Stimulated activated naive CD8-positive, alpha-beta T cell treated with anti-CD3 and anti-CD28 coated beads, Interleukin-15, amount 100 ng/mL, for 72 hours (primary cell): ENCODE results near the gene INSM1.

ENCODE experiments used
- ATAC-seq: fragments of 150-1000 bp; cut with Tn5 transposase; 2 replicates; pipeline ENCODE4 v1.10.0; 2021; ENCODE audit warnings: mild to moderate bottlenecking, moderate library complexity
- DNase-seq, 2 donors: peaks; one replicate each; pipeline ENCODE4 v3.0.0; 2021 to 2022
- H3K27ac Mint-ChIP-seq, 2 donors: one replicate each; pipeline ENCODE4 v1.8.0; 2022; ENCODE audit warnings: mild to moderate bottlenecking in 2 of 2, mixed read lengths in 2 of 2, moderate library complexity in 2 of 2
- H3K27me3 Mint-ChIP-seq: one replicate; pipeline ENCODE4 v1.8.0; 2022; ENCODE audit warnings: mixed read lengths
- H3K4me1 Mint-ChIP-seq: one replicate; pipeline ENCODE4 v1.8.0; 2022; ENCODE audit warnings: mild to moderate bottlenecking, mixed read lengths
- H3K4me3 Mint-ChIP-seq, 2 donors: one replicate each; pipeline ENCODE4 v1.8.0; 2022; ENCODE audit warnings: mild to moderate bottlenecking in 2 of 2, mixed read lengths in 2 of 2, moderate library complexity in 1 of 2
- H3K9me3 Mint-ChIP-seq, 2 donors: one replicate each; pipeline ENCODE4 v1.8.0; 2022; ENCODE audit warnings: mixed read lengths in 2 of 2

Gene INSM1

GRCh38 chr20:20399531-20400500 lies 31.9 kb downstream of the INSM1 start:
- Mint-ChIP-seq H3K4me3 (no peak overlapping the region), H3K4me1 (no peaks in the 10 kb centered on the region), H3K9me3 (no peaks in the 10 kb centered on the region), H3K27me3 (no peaks in the 10 kb centered on the region), H3K27ac (no peak overlapping the region)
- no peak for DNase-seq
- ATAC-seq, result no peak

DNA sequence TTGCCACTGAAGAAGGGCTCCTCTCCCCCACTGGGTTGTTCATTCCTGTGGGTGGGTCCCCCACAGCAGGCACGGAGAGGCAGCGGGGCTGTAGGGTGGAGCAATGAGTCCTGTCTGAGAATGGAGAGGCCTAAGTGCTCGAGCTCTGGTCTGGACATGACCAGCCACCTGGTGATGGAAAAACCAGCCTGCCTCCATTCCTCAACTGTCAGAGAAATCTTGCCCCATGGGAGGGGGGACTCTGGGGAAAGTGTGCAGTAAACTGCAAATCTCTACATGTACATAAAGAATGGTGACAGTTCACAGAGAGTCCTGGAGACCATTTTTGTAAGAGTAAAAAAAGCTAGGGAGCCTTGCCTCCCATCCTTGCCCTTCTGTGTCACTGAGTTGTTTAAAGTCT lies 34.1 kb downstream of the INSM1 start:
- Mint-ChIP-seq H3K27ac (peak overlapping the region in 1 of 2 donors; percentile 5), H3K4me3 (no peak overlapping the region), H3K9me3 (no peaks in the 10 kb centered on the region), H3K27me3 (no peaks in the 10 kb centered on the region), H3K4me1 (no peaks in the 10 kb centered on the region)
- DNase-seq (no peak), ATAC-seq (no peak)

- H3K9me3 Mint-ChIP-seq, result no peaks in the 10 kb centered on the region
- H3K27ac Mint-ChIP-seq, result no peak overlapping the region
- ATAC-seq (no peak), DNase-seq (no peak)
- H3K4me3 Mint-ChIP-seq, result no peak overlapping the region
- no peaks in the 10 kb centered on the region for H3K4me1 Mint-ChIP-seq
- H3K27me3 Mint-ChIP-seq, result no peaks in the 10 kb centered on the region
Observed at GRCh38 chr20:20404633-20405032, 36.7 kb downstream of the INSM1 start.

- Mint-ChIP-seq H3K4me1 (no peaks in the 10 kb centered on the region), H3K27me3 (no peaks in the 10 kb centered on the region), H3K9me3 (no peaks in the 10 kb centered on the region), H3K27ac (peak overlapping the region in 1 of 2 donors; percentile 61), H3K4me3 (no peak overlapping the region)
- ATAC-seq (no peak), DNase-seq (no peak)
Observed at GRCh38 chr20:20405623-20406022, 37.7 kb downstream of the INSM1 start.

GRCh38 chr20:20406306-20406705 lies 38.4 kb downstream of the INSM1 start:
- Mint-ChIP-seq H3K4me3 (no peak overlapping the region), H3K27ac (peak overlapping the region in 1 of 2 donors; percentile 34), H3K27me3 (no peaks in the 10 kb centered on the region), H3K9me3 (no peaks in the 10 kb centered on the region), H3K4me1 (no peaks in the 10 kb centered on the region)
- DNase-seq (no peak), ATAC-seq (no peak)

GRCh38 chr20:20407891-20408805 lies 40.2 kb downstream of the INSM1 start:
- no peak for DNase-seq
- Mint-ChIP-seq H3K27ac (no peak overlapping the region), H3K4me1 (peaks cover 4% of the 10 kb centered on the region), H3K27me3 (no peaks in the 10 kb centered on the region), H3K9me3 (no peaks in the 10 kb centered on the region), H3K4me3 (no peak overlapping the region)
- ATAC-seq, result no peak

DNA sequence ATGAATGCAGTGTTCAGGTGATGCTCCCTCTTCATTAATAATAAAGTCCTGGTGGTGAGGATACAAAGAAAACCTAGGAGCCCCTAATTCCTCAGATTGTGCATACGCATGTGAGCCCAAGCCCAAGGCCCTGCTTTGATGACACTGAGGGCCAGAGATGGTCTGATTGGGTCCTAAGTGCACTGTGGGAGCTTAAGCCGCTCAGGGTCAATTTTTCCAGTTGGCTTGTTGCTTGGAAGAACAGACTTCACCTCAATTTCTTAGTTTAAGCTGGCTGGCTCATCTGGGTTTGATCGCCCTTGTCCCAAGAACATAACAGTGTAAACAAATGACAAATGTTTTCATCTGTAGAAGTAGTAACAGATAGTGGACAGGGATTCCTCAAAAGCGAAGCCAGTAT lies 41.4 kb downstream of the INSM1 start:
- H3K4me3 Mint-ChIP-seq, result no peak overlapping the region

DNA sequence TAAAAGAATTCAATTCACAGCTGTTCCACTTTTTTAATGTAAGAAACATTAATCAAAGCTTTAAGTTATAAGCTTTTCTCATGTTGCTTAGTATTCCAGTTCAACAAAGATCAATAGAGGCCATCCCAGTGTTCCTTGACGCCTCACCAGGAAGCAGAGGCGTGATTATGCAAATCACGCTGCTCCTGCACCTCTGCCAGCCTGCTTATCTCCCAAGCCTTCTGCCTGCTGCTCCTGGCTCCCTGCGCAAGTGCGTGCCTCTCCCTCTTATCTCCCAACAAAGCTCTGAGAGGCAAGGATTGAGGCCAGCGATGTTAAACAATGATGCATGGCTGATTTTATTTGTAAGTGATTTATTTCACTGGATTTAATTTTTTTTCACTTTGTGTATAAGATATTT lies 42.8 kb downstream of the INSM1 start:
- Mint-ChIP-seq H3K27ac (no peak overlapping the region), H3K4me1 (peaks cover 7% of the 10 kb centered on the region), H3K27me3 (no peaks in the 10 kb centered on the region), H3K4me3 (peak overlapping the region in 1 of 2 donors; percentile 9), H3K9me3 (no peaks in the 10 kb centered on the region)
- DNase-seq (no peak), ATAC-seq (no peak)

More for the DNA sequence above, 41.4 kb downstream of the INSM1 start:
- no peak for DNase-seq
- no peak for ATAC-seq
- Mint-ChIP-seq H3K27me3 (no peaks in the 10 kb centered on the region), H3K9me3 (no peaks in the 10 kb centered on the region), H3K27ac (no peak overlapping the region), H3K4me1 (peaks cover 7% of the 10 kb centered on the region)

DNA sequence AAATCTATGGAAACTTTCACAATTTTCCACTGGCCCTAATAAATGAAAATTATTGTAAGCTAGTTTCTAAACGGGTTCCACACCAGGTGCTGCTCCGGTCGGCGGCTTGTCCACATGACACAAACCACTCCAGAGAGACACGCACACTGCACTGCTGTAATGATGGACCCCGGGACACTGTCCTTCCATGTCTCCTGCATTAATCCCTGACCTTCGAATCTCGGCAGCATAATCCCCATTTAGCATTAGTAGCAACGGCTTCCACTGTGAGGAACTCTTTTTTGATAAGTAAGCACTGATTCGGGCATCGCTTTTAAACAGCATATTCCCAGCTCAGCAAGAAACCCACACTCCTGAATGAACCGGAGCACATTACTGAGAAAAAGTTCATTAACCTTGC lies 43.5 kb downstream of the INSM1 start:
- DNase-seq (no peak), ATAC-seq (no peak)
- Mint-ChIP-seq H3K4me1 (peaks cover 7% of the 10 kb centered on the region), H3K27ac (peak overlapping the region in 1 of 2 donors; percentile 50), H3K27me3 (no peaks in the 10 kb centered on the region), H3K9me3 (no peaks in the 10 kb centered on the region), H3K4me3 (no peak overlapping the region)

DNA sequence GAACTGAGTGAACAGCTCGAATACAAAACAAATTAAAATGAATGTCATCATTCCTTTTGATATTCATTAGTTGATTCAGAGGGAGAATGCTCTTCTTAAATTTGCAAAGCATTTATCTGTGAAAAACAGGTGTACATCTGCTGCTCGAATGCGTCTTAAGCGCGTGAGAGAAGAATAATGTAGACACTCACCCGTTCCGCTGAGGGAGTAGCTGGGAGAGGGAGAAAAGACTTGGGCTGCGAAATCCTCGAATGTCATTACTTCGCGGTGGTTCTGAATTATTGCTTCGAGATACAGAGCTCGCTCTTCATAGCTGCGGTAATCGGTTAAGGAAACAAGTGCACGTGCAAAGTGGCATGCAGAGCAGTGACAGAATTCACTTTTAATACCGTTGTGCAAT lies 43.9 kb downstream of the INSM1 start:
- DNase-seq (no peak), ATAC-seq (no peak)
- Mint-ChIP-seq H3K9me3 (no peaks in the 10 kb centered on the region), H3K4me1 (peaks cover 7% of the 10 kb centered on the region), H3K27me3 (no peaks in the 10 kb centered on the region), H3K27ac (no peak overlapping the region), H3K4me3 (no peak overlapping the region)

DNA sequence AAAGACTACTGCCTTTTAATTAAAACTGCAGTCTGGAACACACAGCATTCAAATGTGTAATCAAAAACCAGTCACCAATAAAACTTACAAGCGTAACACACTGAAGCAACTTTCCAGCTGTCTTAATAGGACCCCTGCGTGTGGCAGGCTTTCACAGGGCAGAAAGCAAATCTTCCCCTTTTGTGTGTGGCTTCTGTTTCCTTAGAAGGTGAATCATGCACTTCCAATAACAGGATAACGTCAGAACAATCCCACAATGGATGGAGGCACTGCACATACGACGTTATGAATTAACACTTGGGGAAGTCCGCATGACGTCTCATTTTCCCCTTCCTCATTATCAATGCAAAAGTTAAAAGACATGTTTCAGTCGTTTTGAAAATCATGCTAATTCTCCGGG lies 44.8 kb downstream of the INSM1 start:
- ATAC-seq (peak; percentile 63), DNase-seq (no peak)
- no peaks in the 10 kb centered on the region for H3K27me3 Mint-ChIP-seq
- no peak overlapping the region for H3K4me3 Mint-ChIP-seq
- H3K9me3 Mint-ChIP-seq, result no peaks in the 10 kb centered on the region
- no peak overlapping the region for H3K27ac Mint-ChIP-seq
- H3K4me1 Mint-ChIP-seq, result peaks cover 14% of the 10 kb centered on the region

DNA sequence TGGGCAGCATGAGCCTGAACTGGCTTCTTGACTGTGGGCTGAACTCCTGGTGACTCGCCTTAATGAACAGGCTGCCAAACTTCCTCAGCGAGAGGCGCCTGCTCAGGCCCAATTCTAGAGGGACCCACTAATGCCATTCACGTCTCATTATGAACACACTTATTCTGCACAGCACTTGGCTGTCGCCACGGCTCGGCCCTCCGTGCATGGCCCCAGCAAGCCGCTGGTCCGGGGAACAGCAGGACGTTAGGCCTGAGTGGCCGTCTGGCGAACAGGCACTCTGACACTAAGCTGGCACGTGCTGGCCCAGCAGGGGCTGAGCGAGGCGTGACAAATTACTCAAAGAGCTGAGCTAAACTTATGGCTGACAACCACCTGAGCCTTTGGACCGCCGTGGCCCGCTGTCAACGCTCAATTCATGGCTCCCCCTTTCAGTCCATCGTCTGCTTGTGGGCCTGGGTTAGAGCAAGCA lies 45.9 kb downstream of the INSM1 start:
- DNase-seq (no peak), ATAC-seq (no peak)
- no peak overlapping the region for H3K4me3 Mint-ChIP-seq
- peak overlapping the region in 1 of 2 donors; percentile 19 for H3K27ac Mint-ChIP-seq
- peaks cover 20% of the 10 kb centered on the region for H3K4me1 Mint-ChIP-seq
- no peaks in the 10 kb centered on the region for H3K27me3 Mint-ChIP-seq
- H3K9me3 Mint-ChIP-seq, result no peaks in the 10 kb centered on the region

GRCh38 chr20:20414640-20415220 lies 46.8 kb downstream of the INSM1 start:
- ATAC-seq (no peak), DNase-seq (no peak)
- Mint-ChIP-seq H3K27ac (peak overlapping the region in 1 of 2 donors; percentile 54), H3K4me1 (peaks cover 20% of the 10 kb centered on the region), H3K27me3 (no peaks in the 10 kb centered on the region), H3K4me3 (no peak overlapping the region), H3K9me3 (no peaks in the 10 kb centered on the region)

GRCh38 chr20:20415321-20415720 lies 47.4 kb downstream of the INSM1 start:
- DNase-seq (no peak), ATAC-seq (no peak)
- Mint-ChIP-seq H3K27me3 (no peaks in the 10 kb centered on the region), H3K4me3 (no peak overlapping the region), H3K27ac (no peak overlapping the region), H3K4me1 (peaks cover 20% of the 10 kb centered on the region), H3K9me3 (no peaks in the 10 kb centered on the region)

DNA sequence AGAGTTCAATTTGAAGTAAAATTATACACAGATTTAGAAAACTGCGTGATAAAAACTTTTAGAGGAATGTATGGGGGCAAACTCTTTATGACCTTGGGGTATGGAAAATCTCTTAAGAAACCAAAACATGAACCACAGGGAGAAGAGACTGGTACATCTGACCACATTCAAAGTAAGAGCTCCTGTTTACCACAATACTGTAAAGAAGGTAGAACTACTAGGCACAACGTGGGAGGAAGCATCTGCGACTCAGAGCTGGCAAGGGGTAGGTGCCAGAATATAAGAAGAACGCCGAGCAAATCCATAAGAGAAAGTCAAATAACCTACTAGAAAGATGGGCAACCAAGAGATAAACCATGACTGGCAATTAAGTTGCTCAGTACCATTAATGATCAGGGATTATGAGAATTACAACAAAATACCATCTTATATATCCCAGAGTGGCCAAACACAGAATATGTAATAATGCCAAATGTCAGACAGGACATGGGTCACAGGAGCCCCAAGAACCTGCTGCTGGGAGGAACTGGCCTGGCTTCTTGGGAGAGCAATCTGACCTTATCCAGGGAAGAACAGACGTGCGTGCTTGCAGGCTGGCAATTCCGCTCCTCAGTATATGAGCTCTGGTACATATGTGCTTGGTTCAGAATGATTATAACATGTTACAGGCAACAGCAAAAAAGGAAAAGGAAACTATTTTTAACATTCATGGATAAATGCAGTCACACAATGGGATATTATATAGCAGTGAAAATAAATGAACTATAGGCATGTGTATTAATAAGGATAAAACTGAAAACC lies 50.2 kb downstream of the INSM1 start:
- peak overlapping the region in 1 of 2 donors; percentile 15 for H3K27ac Mint-ChIP-seq
- DNase-seq (no peak), ATAC-seq (peak; percentile 54)
- no peaks in the 10 kb centered on the region for H3K27me3 Mint-ChIP-seq
- H3K4me3 Mint-ChIP-seq, result peak overlapping the region in 1 of 2 donors; percentile 28
- peaks cover 17% of the 10 kb centered on the region for H3K4me1 Mint-ChIP-seq
- no peaks in the 10 kb centered on the region for H3K9me3 Mint-ChIP-seq
